GM23338 (cell line): Measurements from ENCODE around the gene ZBTB22. TPM values are rescaled to one million over a fixed set of nuclear protein-coding genes. Genes with fewer than 3 reads are reported as not detected.

ENCODE experiments used
- ATAC-seq: fragments of 200-7000 bp; cut with Tn5 transposase; 3 replicates; pipeline ENCODE4 v1.9.1; 2020
- DNase-seq: peaks from one replicate; pipeline ENCODE4 v3.0.0-alpha.2; 2015; ENCODE audit warnings: low spot score
- H2AFZ ChIP-seq: fragments of 200-600 bp; sonication (generic); 2 replicates; pipeline ENCODE4 v1.8.0; 2016; ENCODE audit warnings: antibody characterized with exemption, mild to moderate bottlenecking, moderate library complexity
- H3F3A ChIP-seq: fragments of 200-600 bp; sonication (generic); replicated peaks from 2 replicates; pipeline ENCODE4 v1.8.0; 2017; ENCODE audit warnings: antibody characterized with exemption, mixed run types, low read depth
- H3K27ac ChIP-seq: fragments of 200-600 bp; sonication (generic); 2 replicates; pipeline ENCODE4 v1.6.1; 2016; ENCODE audit warnings: low read depth
- H3K27me3 ChIP-seq: fragments of 200-600 bp; sonication (generic); 2 replicates; pipeline ENCODE4 v1.8.0; 2016; ENCODE audit warnings: mild to moderate bottlenecking, mixed run types, moderate library complexity; ENCODE audit not compliant: insufficient read depth
- H3K36me3 ChIP-seq: fragments of 200-600 bp; sonication (generic); 2 replicates; pipeline ENCODE4 v1.8.0; 2016; ENCODE audit warnings: mild to moderate bottlenecking; ENCODE audit not compliant: insufficient read depth
- H3K4me1 ChIP-seq: fragments of 200-600 bp; sonication (generic); 2 replicates; pipeline ENCODE4 v1.8.0; 2016; ENCODE audit warnings: mild to moderate bottlenecking, moderate library complexity; ENCODE audit not compliant: insufficient read depth
- H3K4me2 ChIP-seq: fragments of 200-600 bp; sonication (generic); 2 replicates; pipeline ENCODE4 v1.7.1; 2017; ENCODE audit warnings: mixed run types
- H3K4me3 ChIP-seq: fragments of 200-600 bp; sonication (generic); 2 replicates; pipeline ENCODE4 v1.6.1; 2016; ENCODE audit warnings: mixed run types
- H3K79me2 ChIP-seq: fragments of 200-600 bp; sonication (generic); replicated peaks from 2 replicates; pipeline ENCODE4 v1.8.0; 2017; ENCODE audit warnings: mild to moderate bottlenecking; ENCODE audit not compliant: insufficient read depth
- H3K9me2 ChIP-seq: fragments of 200-600 bp; sonication (generic); 2 replicates; pipeline ENCODE4 v1.8.0; 2017; ENCODE audit not compliant: insufficient read depth
- H4K20me1 ChIP-seq: fragments of 200-600 bp; sonication (generic); replicated peaks from 2 replicates; pipeline ENCODE4 v1.8.0; 2017; ENCODE audit warnings: mild to moderate bottlenecking; ENCODE audit not compliant: insufficient read depth
- H3K27ac Mint-ChIP-seq: 2 replicates; pipeline ENCODE4 v1.8.0; 2020; ENCODE audit warnings: inconsistent platforms, mild to moderate bottlenecking, moderate library complexity, mixed read lengths
- H3K27me3 Mint-ChIP-seq: 3 replicates; pipeline ENCODE4 v1.8.0; 2022; ENCODE audit warnings: low read depth, mild to moderate bottlenecking, moderate library complexity, mixed read lengths, inconsistent platforms; ENCODE audit not compliant: insufficient read depth, poor library complexity
- H3K36me3 Mint-ChIP-seq: 3 replicates; pipeline ENCODE4 v1.8.0; 2021; ENCODE audit warnings: low read depth, mild to moderate bottlenecking, inconsistent platforms, moderate library complexity, mixed read lengths
- H3K4me1 Mint-ChIP-seq: 3 replicates; pipeline ENCODE4 v1.8.0; 2020; ENCODE audit warnings: mild to moderate bottlenecking, inconsistent platforms, mixed read lengths
- H3K4me3 Mint-ChIP-seq: 3 replicates; pipeline ENCODE4 v1.8.0; 2021; ENCODE audit warnings: moderate library complexity, mild to moderate bottlenecking, inconsistent platforms, mixed read lengths
- H3K9me3 Mint-ChIP-seq: 3 replicates; pipeline ENCODE4 v1.8.0; 2020; ENCODE audit warnings: moderate library complexity, mild to moderate bottlenecking, inconsistent platforms, mixed read lengths
- ETS1 ChIP-seq: IDR thresholded peaks from 2 replicates; pipeline ENCODE4 v1.6.1; 2016; ENCODE audit warnings: antibody characterized with exemption
- EZH2phosphoT487 ChIP-seq: fragments of 200-600 bp; sonication (generic); IDR thresholded peaks from one replicate; pipeline ENCODE4 v1.8.1; 2018; ENCODE audit warnings: antibody characterized with exemption; ENCODE audit not compliant: unreplicated experiment
- NANOG ChIP-seq: IDR thresholded peaks from 2 replicates; pipeline ENCODE4 v1.6.1; 2016; ENCODE audit warnings: antibody characterized with exemption, borderline replicate concordance
- STAT1 ChIP-seq: IDR thresholded peaks from one replicate; pipeline ENCODE4 v1.6.1; 2016; ENCODE audit warnings: antibody characterized with exemption; ENCODE audit not compliant: unreplicated experiment
- ZNF114 ChIP-seq: fragments of 250-450 bp; sonication (Bioruptor Pico); IDR thresholded peaks from 2 replicates; pipeline ENCODE4 v1.5.0; 2020; ENCODE audit warnings: mild to moderate bottlenecking, moderate library complexity
- ZNF331 ChIP-seq: fragments of 250-450 bp; sonication (Bioruptor Pico); IDR thresholded peaks from 2 replicates; pipeline ENCODE4 v1.5.0; 2020; ENCODE audit warnings: low read depth, mild to moderate bottlenecking, moderate library complexity
- polyA plus RNA-seq: library from polyadenylated mRNA; unstranded; fragments of >200 nt; fragmentation: Nextera tagmentation; extraction: Ambion mirVana; gene quantifications from 2 replicates; pipeline ENCODE4 v1.2.1, GENCODE V29; 2016
- total RNA-seq: library from RNA; depleted of rRNA; stranded (reverse); fragments of >200 nt; shearing (Covaris generic); gene quantifications from 2 replicates; pipeline ENCODE4 v1.2.3, GENCODE V29; 2014
- TF ChIP-seq, protein P1 (sequence below): fragments of 250-450 bp; sonication (Bioruptor Pico); IDR thresholded peaks from 2 replicates; pipeline ENCODE4 v1.5.0; 2020; ENCODE audit warnings: mild to moderate bottlenecking, moderate library complexity
- TF ChIP-seq, protein P2 (sequence below): IDR thresholded peaks from one replicate; pipeline ENCODE4 v1.6.1; 2018; ENCODE audit warnings: antibody characterized with exemption; ENCODE audit not compliant: unreplicated experiment

The ZBTB22 gene
- total and polyA plus RNA-seq, 2 experiments from 2014 or later = 3.9 to 7.7 TPM

DNA sequence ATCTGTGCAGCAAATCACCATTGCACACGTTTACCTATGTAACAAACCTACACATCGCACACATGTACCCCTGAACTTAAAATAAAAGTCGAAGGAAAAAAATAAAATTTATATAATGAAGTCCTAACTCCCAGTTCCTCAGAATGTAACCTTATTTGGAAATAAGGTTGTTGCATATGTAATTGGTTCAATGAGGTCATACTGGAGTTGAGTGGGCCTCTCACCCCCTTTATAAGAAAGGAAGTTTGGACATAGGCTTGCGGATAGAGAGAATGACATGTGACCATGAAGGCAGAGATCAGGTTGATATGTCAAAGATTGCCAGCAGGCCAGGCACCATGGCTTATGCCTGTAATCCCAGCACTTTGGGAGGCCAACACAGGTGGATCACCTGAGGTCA is 16.1 kb upstream of the ZBTB22 start:
- Mint-ChIP-seq H3K27me3 (peaks cover 8% of the 10 kb centered on the region), H3K27ac (no peak overlapping the region), H3K4me1 (no peaks in the 10 kb centered on the region), H3K36me3 (no peaks in the 10 kb centered on the region), H3K4me3 (no peak overlapping the region), H3K9me3 (no peaks in the 10 kb centered on the region; the same call in 2 of the 3 replicates)
- Histone ChIP-seq H4K20me1 (no peaks in the 10 kb centered on the region), H3K4me2 (no peak overlapping the region), H3F3A (no peaks in the 10 kb centered on the region), H2AFZ (no peak overlapping the region), H3K9me2 (no peaks in the 10 kb centered on the region; the same call in 1 of the 2 replicates), H3K27ac (no peak overlapping the region), H3K4me3 (no peak overlapping the region), H3K79me2 (no peaks in the 10 kb centered on the region), H3K36me3 (no peaks in the 10 kb centered on the region), H3K4me1 (no peaks in the 10 kb centered on the region), H3K27me3 (no peaks in the 10 kb centered on the region)
- ATAC-seq (no peak), DNase-seq (no peak)
- TF ChIP-seq EZH2phosphoT487 = no peak
- no peak for TF ChIP-seq ZNF114
- no peak for TF ChIP-seq ETS1
- TF ChIP-seq, protein P1, sequence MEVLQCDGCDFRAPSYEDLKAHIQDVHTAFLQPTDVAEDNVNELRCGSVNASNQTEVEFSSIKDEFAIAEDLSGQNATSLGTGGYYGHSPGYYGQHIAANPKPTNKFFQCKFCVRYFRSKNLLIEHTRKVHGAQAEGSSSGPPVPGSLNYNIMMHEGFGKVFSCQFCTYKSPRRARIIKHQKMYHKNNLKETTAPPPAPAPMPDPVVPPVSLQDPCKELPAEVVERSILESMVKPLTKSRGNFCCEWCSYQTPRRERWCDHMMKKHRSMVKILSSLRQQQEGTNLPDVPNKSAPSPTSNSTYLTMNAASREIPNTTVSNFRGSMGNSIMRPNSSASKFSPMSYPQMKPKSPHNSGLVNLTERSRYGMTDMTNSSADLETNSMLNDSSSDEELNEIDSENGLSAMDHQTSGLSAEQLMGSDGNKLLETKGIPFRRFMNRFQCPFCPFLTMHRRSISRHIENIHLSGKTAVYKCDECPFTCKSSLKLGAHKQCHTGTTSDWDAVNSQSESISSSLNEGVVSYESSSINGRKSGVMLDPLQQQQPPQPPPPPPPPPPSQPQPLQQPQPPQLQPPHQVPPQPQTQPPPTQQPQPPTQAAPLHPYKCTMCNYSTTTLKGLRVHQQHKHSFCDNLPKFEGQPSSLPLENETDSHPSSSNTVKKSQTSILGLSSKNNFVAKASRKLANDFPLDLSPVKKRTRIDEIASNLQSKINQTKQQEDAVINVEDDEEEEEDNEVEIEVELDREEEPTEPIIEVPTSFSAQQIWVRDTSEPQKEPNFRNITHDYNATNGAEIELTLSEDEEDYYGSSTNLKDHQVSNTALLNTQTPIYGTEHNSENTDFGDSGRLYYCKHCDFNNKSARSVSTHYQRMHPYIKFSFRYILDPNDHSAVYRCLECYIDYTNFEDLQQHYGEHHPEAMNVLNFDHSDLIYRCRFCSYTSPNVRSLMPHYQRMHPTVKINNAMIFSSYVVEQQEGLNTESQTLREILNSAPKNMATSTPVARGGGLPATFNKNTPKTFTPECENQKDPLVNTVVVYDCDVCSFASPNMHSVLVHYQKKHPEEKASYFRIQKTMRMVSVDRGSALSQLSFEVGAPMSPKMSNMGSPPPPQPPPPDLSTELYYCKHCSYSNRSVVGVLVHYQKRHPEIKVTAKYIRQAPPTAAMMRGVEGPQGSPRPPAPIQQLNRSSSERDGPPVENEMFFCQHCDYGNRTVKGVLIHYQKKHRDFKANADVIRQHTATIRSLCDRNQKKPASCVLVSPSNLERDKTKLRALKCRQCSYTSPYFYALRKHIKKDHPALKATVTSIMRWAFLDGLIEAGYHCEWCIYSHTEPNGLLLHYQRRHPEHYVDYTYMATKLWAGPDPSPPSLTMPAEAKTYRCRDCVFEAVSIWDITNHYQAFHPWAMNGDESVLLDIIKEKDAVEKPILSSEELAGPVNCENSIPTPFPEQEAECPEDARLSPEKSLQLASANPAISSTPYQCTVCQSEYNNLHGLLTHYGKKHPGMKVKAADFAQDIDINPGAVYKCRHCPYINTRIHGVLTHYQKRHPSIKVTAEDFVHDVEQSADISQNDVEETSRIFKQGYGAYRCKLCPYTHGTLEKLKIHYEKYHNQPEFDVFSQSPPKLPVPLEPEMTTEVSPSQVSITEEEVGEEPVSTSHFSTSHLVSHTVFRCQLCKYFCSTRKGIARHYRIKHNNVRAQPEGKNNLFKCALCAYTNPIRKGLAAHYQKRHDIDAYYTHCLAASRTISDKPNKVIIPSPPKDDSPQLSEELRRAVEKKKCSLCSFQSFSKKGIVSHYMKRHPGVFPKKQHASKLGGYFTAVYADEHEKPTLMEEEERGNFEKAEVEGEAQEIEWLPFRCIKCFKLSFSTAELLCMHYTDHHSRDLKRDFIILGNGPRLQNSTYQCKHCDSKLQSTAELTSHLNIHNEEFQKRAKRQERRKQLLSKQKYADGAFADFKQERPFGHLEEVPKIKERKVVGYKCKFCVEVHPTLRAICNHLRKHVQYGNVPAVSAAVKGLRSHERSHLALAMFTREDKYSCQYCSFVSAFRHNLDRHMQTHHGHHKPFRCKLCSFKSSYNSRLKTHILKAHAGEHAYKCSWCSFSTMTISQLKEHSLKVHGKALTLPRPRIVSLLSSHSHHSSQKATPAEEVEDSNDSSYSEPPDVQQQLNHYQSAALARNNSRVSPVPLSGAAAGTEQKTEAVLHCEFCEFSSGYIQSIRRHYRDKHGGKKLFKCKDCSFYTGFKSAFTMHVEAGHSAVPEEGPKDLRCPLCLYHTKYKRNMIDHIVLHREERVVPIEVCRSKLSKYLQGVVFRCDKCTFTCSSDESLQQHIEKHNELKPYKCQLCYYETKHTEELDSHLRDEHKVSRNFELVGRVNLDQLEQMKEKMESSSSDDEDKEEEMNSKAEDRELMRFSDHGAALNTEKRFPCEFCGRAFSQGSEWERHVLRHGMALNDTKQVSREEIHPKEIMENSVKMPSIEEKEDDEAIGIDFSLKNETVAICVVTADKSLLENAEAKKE (CRISPR knock-in tag) = no peak
- TF ChIP-seq ZNF331 (CRISPR knock-in tag) = no peak

DNA sequence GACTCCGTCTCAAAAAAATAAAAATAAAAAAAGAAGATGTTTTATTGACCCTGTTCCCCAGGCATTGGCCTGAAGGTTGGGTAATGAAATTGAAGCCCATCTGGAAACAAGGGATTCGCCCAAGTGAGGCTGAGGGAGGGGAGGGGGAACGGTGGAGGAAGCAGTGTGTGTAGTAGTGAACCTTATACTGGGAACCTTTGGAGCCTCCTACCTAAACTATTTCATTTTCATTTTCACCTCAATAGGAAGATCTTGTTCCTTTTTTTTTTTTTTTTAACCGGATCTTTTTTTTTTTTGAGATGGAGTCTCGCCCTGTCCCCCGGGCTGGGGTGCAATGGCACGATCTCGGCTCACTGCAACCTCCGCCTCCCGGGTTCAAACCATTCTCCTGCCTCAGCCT is 13.2 kb upstream of the ZBTB22 start:
- Mint-ChIP-seq H3K36me3 (no peaks in the 10 kb centered on the region), H3K4me3 (no peak overlapping the region), H3K4me1 (no peaks in the 10 kb centered on the region), H3K27ac (no peak overlapping the region), H3K27me3 (peaks cover 6% of the 10 kb centered on the region), H3K9me3 (no peaks in the 10 kb centered on the region; the same call in 2 of the 3 replicates)
- no peaks in the 10 kb centered on the region for H3K36me3 ChIP-seq
- no peaks in the 10 kb centered on the region for H3F3A ChIP-seq
- ATAC-seq (no peak), DNase-seq (no peak)
- H3K4me3 ChIP-seq = no peak overlapping the region
- no peak overlapping the region for H2AFZ ChIP-seq
- no peaks in the 10 kb centered on the region for H3K9me2 ChIP-seq
- H3K4me1 ChIP-seq = no peaks in the 10 kb centered on the region
- no peak overlapping the region for H3K27ac ChIP-seq
- no peaks in the 10 kb centered on the region for H3K27me3 ChIP-seq
- no peaks in the 10 kb centered on the region for H4K20me1 ChIP-seq
- no peak overlapping the region for H3K4me2 ChIP-seq
- H3K79me2 ChIP-seq = no peaks in the 10 kb centered on the region
- no peak for TF ChIP-seq STAT1
- no peak for TF ChIP-seq NANOG
- no peak for TF ChIP-seq ETS1
- TF ChIP-seq, protein P2, sequence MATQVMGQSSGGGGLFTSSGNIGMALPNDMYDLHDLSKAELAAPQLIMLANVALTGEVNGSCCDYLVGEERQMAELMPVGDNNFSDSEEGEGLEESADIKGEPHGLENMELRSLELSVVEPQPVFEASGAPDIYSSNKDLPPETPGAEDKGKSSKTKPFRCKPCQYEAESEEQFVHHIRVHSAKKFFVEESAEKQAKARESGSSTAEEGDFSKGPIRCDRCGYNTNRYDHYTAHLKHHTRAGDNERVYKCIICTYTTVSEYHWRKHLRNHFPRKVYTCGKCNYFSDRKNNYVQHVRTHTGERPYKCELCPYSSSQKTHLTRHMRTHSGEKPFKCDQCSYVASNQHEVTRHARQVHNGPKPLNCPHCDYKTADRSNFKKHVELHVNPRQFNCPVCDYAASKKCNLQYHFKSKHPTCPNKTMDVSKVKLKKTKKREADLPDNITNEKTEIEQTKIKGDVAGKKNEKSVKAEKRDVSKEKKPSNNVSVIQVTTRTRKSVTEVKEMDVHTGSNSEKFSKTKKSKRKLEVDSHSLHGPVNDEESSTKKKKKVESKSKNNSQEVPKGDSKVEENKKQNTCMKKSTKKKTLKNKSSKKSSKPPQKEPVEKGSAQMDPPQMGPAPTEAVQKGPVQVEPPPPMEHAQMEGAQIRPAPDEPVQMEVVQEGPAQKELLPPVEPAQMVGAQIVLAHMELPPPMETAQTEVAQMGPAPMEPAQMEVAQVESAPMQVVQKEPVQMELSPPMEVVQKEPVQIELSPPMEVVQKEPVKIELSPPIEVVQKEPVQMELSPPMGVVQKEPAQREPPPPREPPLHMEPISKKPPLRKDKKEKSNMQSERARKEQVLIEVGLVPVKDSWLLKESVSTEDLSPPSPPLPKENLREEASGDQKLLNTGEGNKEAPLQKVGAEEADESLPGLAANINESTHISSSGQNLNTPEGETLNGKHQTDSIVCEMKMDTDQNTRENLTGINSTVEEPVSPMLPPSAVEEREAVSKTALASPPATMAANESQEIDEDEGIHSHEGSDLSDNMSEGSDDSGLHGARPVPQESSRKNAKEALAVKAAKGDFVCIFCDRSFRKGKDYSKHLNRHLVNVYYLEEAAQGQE = no peak
